ENCODE measurements around the gene COL23A1.
"Not testable (repeated sequence)": the region's sequence is repeated elsewhere in the genome, so short reads cannot be mapped to it uniquely, and the experiment has no call there.

The COL23A1 gene

DNA sequence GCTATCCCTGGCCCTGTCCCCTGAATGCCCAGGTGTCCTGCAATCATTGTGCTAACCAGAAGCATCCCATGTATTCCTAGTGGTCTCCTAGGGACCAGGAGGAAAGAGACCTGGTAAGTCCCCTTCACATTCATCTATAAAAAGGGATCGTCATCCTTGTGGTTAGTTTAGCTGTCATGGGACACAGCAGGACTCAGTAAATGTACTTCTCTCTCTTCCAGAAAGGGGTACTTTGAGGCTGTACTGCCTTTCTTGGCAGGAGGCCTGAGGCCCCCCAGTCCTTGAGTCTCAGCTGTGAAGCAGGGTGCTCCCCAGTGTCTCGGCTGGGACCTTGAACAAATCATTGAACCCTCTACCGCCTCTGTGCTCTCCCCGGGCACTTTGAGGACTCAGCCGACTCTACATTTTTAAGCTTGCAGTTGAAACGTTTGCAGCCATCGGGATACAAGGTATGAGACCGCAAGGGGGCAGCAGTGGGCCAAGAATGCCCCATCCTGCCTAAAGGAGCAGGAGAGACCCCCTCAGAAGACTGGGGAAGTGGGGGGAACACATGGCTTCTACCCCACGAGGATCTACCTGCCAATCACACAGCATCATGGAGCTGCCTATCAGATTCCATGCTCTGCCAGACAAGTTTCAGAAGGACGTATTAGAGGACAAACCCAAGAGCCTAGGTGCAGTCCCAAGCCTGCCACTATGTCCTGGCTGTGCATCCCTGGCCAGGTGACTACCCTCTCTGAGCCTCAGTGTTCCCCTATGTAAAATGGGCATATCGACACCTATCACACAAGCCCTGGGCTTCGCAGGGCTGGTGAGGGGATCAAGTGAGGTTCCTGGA is 355.2 kb downstream of the COL23A1 start:
- peak; percentile 49 to 76 for DNase-seq (ENCODE audit: low read depth in 2 of 2, low spot score in 1 of 2)

- no peak for DNase-seq (ENCODE audit: low read depth in 2 of 2, low spot score in 1 of 2)
These were observed 356.0 kb downstream of the COL23A1 start for GRCh38 chr5:178234121-178234749.

- DNase-seq (ENCODE audit: low read depth in 2 of 2, low spot score in 1 of 2): no peak
These were observed 357.2 kb downstream of the COL23A1 start for GRCh38 chr5:178232920-178233429.

- peak in 1 of 2 donors; percentile 30 for DNase-seq (ENCODE audit: low read depth in 2 of 2, low spot score in 1 of 2)
These were observed 357.9 kb downstream of the COL23A1 start, which contains the start of gene PHYKPL for GRCh38 chr5:178232124-178232919. Gene PHYKPL, minus strand, starts transcription at chr5:178232802. Its CDS starts 252 bp downstream, at chr5:178232550.

DNA sequence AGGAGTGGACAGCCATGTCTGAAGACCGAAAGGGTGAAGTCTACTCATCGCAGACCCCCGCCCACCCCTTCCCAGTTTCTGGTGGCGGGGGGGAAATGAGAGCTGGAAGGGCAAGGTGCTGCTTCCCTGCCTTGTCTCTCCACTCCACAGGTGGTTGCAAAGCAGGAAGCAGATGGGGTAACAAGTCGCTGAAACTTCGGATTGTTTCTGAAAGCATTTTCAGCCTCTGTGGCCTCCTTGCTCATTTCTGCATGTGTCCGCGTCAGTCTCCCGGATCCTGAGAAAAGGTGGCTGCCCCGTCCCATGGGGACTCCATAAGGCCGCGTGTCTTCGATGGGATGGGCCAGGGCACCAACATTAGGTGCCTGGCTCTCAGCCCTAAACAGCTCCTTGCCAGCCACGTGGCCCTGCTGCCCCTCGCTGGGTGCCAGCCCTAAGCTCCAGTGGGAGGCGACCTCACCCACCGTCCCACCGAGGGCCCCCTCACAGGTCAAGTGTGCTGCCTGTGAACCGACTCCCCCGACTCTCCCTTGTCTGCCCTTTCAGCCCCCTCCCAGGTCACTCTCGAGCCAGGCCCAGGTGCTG is 358.6 kb downstream of the COL23A1 start:
- no peak for DNase-seq (ENCODE audit: low read depth in 2 of 2, low spot score in 1 of 2)

- no peak for DNase-seq (ENCODE audit: low read depth in 2 of 2, low spot score in 1 of 2)
These were observed 359.2 kb downstream of the COL23A1 start for GRCh38 chr5:178230879-178231538.

GRCh38 chr5:178229861-178230260 is 360.3 kb downstream of the COL23A1 start:
- no peak for DNase-seq (ENCODE audit: low read depth in 2 of 2, low spot score in 1 of 2)

DNA sequence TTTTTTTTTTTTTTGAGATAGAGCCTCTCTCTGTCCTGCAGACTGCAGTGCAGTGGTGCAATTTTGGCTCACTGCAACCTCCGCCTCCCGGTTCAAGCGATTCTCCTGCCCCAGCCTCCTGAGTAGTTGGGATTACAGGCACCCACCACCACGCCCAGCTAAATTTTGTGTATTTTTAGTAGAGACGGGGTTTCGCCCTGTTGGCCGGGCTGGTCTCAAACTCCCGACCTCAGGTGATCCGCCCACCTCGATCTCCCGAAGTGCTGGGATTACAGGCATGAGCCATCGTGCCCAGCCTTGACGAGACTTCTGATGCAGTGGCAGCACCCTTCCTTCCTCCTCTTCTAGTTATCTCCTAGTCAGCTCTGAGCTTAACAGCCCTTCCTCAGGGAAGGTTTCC is 361.1 kb downstream of the COL23A1 start:
- not testable (repeated sequence) for DNase-seq (ENCODE audit: low read depth in 2 of 2, low spot score in 1 of 2)

- no peak for DNase-seq (ENCODE audit: low read depth in 2 of 2, low spot score in 1 of 2)
These were observed 361.6 kb downstream of the COL23A1 start for GRCh38 chr5:178228609-178229008.

GRCh38 chr5:178227929-178228328 is 362.3 kb downstream of the COL23A1 start:
- DNase-seq (ENCODE audit: low read depth in 2 of 2, low spot score in 1 of 2): no peak

- DNase-seq (ENCODE audit: low read depth in 2 of 2, low spot score in 1 of 2): no peak
These were observed 363.0 kb downstream of the COL23A1 start for GRCh38 chr5:178227138-178227659.

DNA sequence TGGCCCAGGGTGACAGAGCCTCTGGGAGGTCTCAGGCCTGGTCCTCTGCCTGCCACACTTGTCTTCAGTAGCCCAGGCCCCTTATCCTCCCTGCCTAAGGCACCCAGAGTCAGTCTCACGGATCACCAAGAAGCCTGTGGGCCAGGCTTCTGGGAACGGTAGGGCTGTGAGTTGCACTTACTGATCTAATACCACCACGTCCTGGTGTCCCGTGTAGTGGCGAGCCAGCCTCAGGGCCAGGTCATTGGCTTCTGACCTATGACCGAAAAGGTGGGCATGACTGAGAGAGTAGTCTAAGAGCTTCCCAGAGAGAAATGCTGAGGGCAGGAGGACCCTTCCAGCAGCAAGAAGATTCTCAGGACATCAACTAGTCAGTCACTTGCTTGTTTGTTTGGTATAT is 365.0 kb downstream of the COL23A1 start:
- no peak for DNase-seq (ENCODE audit: low read depth in 2 of 2, low spot score in 1 of 2)

DNA sequence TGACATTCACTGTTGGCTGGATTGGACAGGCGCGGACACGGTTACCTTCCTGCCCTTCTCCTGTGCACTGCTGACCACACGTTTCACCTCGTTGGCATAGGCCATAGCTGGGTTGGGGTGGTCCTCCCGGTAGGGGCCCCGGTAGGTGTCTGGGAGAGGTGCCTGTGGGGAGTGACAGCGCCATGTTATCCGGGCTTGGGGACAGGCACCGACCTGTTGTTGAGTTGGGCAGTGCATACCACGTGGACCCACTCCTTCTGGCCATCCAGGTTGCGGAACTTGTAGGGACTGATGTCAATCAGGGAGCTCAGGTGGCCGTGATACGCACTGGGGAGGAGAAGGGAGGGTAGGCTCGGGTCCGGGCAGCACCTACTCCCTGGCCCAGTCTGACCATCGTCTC is 365.8 kb downstream of the COL23A1 start:
- no peak for DNase-seq (ENCODE audit: low read depth in 2 of 2, low spot score in 1 of 2)

DNA sequence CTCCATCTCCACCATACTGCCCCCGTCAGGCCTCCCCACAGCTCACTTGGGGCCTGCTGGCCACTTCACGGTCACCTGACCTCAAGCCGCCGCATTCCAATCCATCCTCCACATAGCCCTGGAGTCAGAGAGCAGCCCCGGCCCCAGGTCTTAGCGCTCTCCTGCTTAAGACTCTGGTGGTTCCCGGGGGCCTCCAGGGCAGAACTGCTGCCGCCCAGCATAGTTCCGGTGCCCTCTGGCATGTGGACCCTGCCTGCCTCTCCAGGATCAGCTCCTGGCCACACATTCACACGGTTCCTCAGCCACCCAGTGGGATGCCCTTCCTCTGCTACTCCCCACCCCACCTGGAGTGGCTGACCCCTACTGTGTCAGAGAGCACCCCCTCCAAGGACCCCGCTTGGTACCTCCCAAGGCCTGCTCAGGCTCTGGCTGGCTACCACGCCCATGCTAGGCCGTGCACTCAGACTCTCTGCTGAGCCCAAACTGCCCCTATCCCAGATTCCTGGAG is 366.3 kb downstream of the COL23A1 start:
- no peak for DNase-seq (ENCODE audit: low read depth in 2 of 2, low spot score in 1 of 2)

DNA sequence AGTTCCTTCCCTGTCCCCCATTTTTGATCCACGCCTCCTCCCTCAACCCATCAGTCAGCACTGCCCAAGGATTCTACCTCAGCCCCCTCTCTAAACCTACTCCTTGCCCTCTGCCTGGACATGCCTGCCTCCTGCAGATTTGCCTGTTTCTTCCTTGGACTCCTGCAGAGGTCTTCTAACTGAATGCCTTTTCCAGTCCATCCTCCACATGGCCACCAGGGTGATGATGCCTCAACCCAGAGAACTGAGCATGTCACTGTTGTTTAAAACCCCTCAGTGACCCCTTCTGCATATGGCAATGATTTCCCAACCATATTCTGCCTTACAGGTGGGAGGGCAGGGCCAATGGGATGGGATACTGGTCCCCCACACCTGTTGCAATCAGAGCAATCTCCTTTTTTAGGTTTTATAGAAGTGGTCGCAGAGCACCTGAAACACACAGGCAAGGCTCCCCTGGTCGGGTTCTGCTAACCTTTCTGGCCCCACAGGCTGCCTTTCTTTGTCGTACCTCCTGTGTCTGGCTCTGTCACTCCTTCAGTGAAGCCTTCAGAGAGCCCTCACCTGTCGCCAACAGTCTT is 366.9 kb downstream of the COL23A1 start:
- no peak for DNase-seq (ENCODE audit: low read depth in 2 of 2, low spot score in 1 of 2)

GRCh38 chr5:178222292-178222691 is 367.9 kb downstream of the COL23A1 start:
- no peak for DNase-seq (ENCODE audit: low read depth in 2 of 2, low spot score in 1 of 2)

- DNase-seq (ENCODE audit: low read depth in 2 of 2, low spot score in 1 of 2): no peak
These were observed 368.3 kb downstream of the COL23A1 start for GRCh38 chr5:178221853-178222252.

DNA sequence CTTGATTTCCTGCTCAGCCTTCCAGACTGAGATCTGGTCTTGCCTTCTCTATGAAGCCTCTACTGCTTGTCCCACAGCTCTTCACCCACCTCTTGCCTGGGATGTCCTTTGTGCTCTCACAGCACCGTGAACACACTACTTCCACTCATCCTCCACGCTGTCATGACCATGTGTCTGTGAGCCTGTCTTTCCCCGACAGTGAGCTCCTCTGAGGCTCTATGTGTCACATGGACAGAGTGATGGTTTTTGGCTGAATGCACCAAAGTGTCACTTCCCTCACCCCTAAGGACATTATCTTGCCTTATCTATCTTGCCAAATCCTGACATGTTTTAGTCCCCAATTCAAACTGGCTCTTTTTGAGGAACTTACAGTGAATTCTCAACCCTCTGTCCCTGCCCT is 368.9 kb downstream of the COL23A1 start:
- no peak for DNase-seq (ENCODE audit: low read depth in 2 of 2, low spot score in 1 of 2)

DNA sequence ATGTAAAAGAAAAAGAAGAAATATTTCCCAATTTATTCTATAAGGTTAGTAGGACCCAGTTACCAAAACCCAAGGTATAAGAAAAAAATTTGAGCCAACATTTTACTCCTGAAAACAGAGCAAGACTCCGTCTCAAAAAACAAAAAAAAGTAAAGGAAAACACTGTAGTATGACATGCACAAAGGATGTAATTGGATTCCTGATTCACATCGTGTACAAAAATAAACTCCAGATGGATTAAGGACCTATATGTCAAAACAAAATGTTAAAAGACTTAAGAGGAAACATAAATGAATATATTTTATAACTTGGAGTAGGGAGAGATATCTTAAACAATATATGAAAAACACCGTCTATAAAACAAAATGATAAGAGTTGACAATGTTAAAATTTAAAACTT is 371.4 kb downstream of the COL23A1 start:
- DNase-seq (ENCODE audit: low read depth in 2 of 2, low spot score in 1 of 2): no peak

Data from stimulated activated CD8-positive, alpha-beta memory T cell treated with anti-CD3 and anti-CD28 coated beads, Interleukin-4, amount 100 ng/mL, for 4 hours (primary cell).